22Rv1 (cell line): ENCODE data around the gene ULK3.

Source experiments
- H3K27ac ChIP-seq: fragments of 450-650 bp; 2 replicates; pipeline ENCODE4 v1.5.1; 2017
- CTCF ChIP-seq: fragments of 450-650 bp; IDR thresholded peaks from 2 replicates; pipeline ENCODE4 v1.5.1; 2017; ENCODE audit warnings: mild to moderate bottlenecking
- ZFX ChIP-seq: fragments of 450-650 bp; IDR thresholded peaks from 2 replicates; pipeline ENCODE4 v1.6.1; 2017; ENCODE audit warnings: antibody characterized with exemption, borderline replicate concordance

ULK3 gene

GRCh38 chr15:74854453-74855022, 11.6 kb upstream of the ULK3 start:
- no peak overlapping the region for H3K27ac ChIP-seq
- TF ChIP-seq CTCF (no peak), ZFX (no peak)

- TF ChIP-seq ZFX: no peak
- no peak for TF ChIP-seq CTCF
- H3K27ac ChIP-seq: no peak overlapping the region
Observed at GRCh38 chr15:74851960-74852359, 9.0 kb upstream of the ULK3 start.

- no peak for TF ChIP-seq ZFX
- no peak for TF ChIP-seq CTCF
- no peak overlapping the region for H3K27ac ChIP-seq
Observed at GRCh38 chr15:74850393-74850792, 7.4 kb upstream of the ULK3 start.

GRCh38 chr15:74847432-74847831, 4.5 kb upstream of the ULK3 start:
- peak overlapping the region; percentile 48 for H3K27ac ChIP-seq
- no peak for TF ChIP-seq ZFX
- TF ChIP-seq CTCF: no peak

- no peak overlapping the region for H3K27ac ChIP-seq
- TF ChIP-seq CTCF: no peak
- no peak for TF ChIP-seq ZFX
Observed at GRCh38 chr15:74845581-74845980, 2.6 kb upstream of the ULK3 start.

- H3K27ac ChIP-seq: no peak overlapping the region
- TF ChIP-seq ZFX (no peak), CTCF (no peak)
Observed at GRCh38 chr15:74845208-74845568, 2.2 kb upstream of the ULK3 start.

- TF ChIP-seq CTCF: no peak
- no peak for TF ChIP-seq ZFX
- H3K27ac ChIP-seq: peak overlapping the region; percentile 89; the same call in 1 of the 2 replicates
Observed at GRCh38 chr15:74844319-74845207, 1.6 kb upstream of the ULK3 start.
